K562 (cell line): ENCODE results near the gene SORCS2.

Experiments
- ATF6 ChIP-seq: sonication (generic); formaldehyde crosslinking; IDR thresholded peaks from 2 replicates; pipeline ENCODE4 v1.4.0; 2020; ENCODE audit warnings: mild to moderate bottlenecking, missing genetic modification reagents
- CHD2 ChIP-seq: IDR thresholded peaks from 2 replicates; pipeline ENCODE4 v1.6.1; 2011; ENCODE audit warnings: low read depth, low read length
- CTCF ChIP-seq, 3 experiments: IDR thresholded peaks in 2 of 3; conservative IDR thresholded peaks in 1 of 3; 2 replicates each; pipeline ENCODE4 v1.5.1; 2011 to 2012; ENCODE audit warnings: low read length in 3 of 3, mild to moderate bottlenecking in 3 of 3, control low read depth in 2 of 3, improper control_type of control experiment in 1 of 3, inconsistent platforms in 1 of 3, low read depth in 1 of 3, mixed read lengths in 1 of 3, moderate library complexity in 1 of 3; ENCODE audit not compliant: insufficient read depth in 2 of 3
- GABPA ChIP-seq: fragments of 200-800 bp; sonication (Bioruptor generic); conservative IDR thresholded peaks from 2 replicates; pipeline ENCODE4 v1.6.1; 2016; ENCODE audit warnings: low read depth, missing genetic modification characterization, missing compliant biosample characterization
- HBP1 ChIP-seq: fragments of 450-650 bp; formaldehyde crosslinking; IDR thresholded peaks from 2 replicates; pipeline ENCODE4 v1.4.0; 2022; ENCODE audit warnings: missing genetic modification characterization
- PATZ1 ChIP-seq: fragments of 250-450 bp; sonication (Bioruptor Pico); IDR thresholded peaks from 2 replicates; pipeline ENCODE4 v1.5.0; 2020; ENCODE audit warnings: mild to moderate bottlenecking, borderline replicate concordance
- PKNOX1 ChIP-seq: fragments of 450-650 bp; IDR thresholded peaks from 2 replicates; pipeline ENCODE4 v1.6.1; 2016
- ZHX1 ChIP-seq: fragments of 150-350 bp; conservative IDR thresholded peaks from 2 replicates; pipeline ENCODE4 v1.6.1; 2014; ENCODE audit warnings: low read length
- ZNF318 ChIP-seq, 2 experiments: fragments of 450-650 bp; IDR thresholded peaks; 2 replicates each; pipeline ENCODE4 v1.6.1; 2016; ENCODE audit warnings: mild to moderate bottlenecking in 2 of 2, borderline replicate concordance in 1 of 2, low read depth in 1 of 2, moderate library complexity in 1 of 2

GRCh38 chr4:7675612-7676320, 483.4 kb downstream of the SORCS2 start:
- no peak for TF ChIP-seq GABPA (tag)
- TF ChIP-seq HBP1 = no peak
- TF ChIP-seq PKNOX1 = no peak
- no peak for TF ChIP-seq ATF6
- no peak for TF ChIP-seq CTCF (IDR thresholded peaks at IDR 0.05 in 2 of 3, conservative IDR thresholded peaks at IDR 0.05 in 1 of 3; ENCODE audit: insufficient read depth in 2 of 3, low read depth in 1 of 3, low read length in 3 of 3)
- no peak for TF ChIP-seq PATZ1 (CRISPR knock-in tag)
- no peak for TF ChIP-seq ZNF318 (IDR thresholded peaks at IDR 0.05; ENCODE audit: borderline replicate concordance in 1 of 2, low read depth in 1 of 2)
- TF ChIP-seq ZHX1 = no peak
- no peak for TF ChIP-seq CHD2
